Measurements from ENCODE around the gene BDH1.

GRCh38 chr3:197504229-197504628 is 51.5 kb downstream of the BDH1 start:
- TF ChIP-seq CTCF (IDR thresholded peaks at IDR 0.05) (no peak), USF2 (IDR thresholded peaks at IDR 0.05; ENCODE audit: borderline replicate concordance, low read depth, low read length) (no peak), NRF1 (IDR thresholded peaks at IDR 0.05; ENCODE audit: low read depth, low read length) (no peak), MAX (IDR thresholded peaks at IDR 0.05; ENCODE audit: low read depth) (no peak), SMC3 (IDR thresholded peaks at IDR 0.05; ENCODE audit: low read depth, low read length) (no peak), JUND (IDR thresholded peaks at IDR 0.05) (no peak), SIN3A (IDR thresholded peaks at IDR 0.05; ENCODE audit: borderline replicate concordance, low read depth, low read length) (no peak), POLR2AphosphoS5 (IDR thresholded peaks at IDR 0.05; ENCODE audit: low read depth, low read length) (no peak), EP300 (IDR thresholded peaks at IDR 0.05; ENCODE audit: borderline replicate concordance in 1 of 2, low read depth in 1 of 2, low read length in 1 of 2) (no peak), EZH2phosphoT487 (IDR thresholded peaks at IDR 0.05; ENCODE audit: borderline replicate concordance, low read depth) (no peak)

All from SK-N-SH (cell line).